HepG2 (cell line): ENCODE results near the gene SIGLEC10. TPM values are rescaled to one million over a fixed set of nuclear protein-coding genes. Genes with fewer than 3 reads are reported as not detected.

Source experiments
- CCDC6 ChIP-seq: sonication (generic); formaldehyde crosslinking; IDR thresholded peaks from 2 replicates; pipeline ENCODE4 v1.8.1; 2022; ENCODE audit warnings: mild to moderate bottlenecking, missing genetic modification reagents, moderate library complexity
- E2F1 ChIP-seq: sonication (generic); formaldehyde crosslinking; IDR thresholded peaks from 2 replicates; pipeline ENCODE4 v1.5.0; 2020; ENCODE audit warnings: missing genetic modification reagents
- HNF1A ChIP-seq, 2 experiments: sonication (generic) in 1 of 2; formaldehyde crosslinking in 1 of 2; IDR thresholded peaks; 2 replicates each; pipeline versions ENCODE4 v1.4.0 to v1.6.1; 2016 to 2020; ENCODE audit warnings: borderline replicate concordance in 1 of 2, low read depth in 1 of 2, mild to moderate bottlenecking in 1 of 2, missing genetic modification reagents in 1 of 2
- KDM3A ChIP-seq: IDR thresholded peaks from 2 replicates; pipeline ENCODE4 v1.6.1; 2018; ENCODE audit warnings: low read depth, missing compliant biosample characterization
- KDM6A ChIP-seq: IDR thresholded peaks from 2 replicates; pipeline ENCODE4 v1.6.1; 2016; ENCODE audit warnings: low read depth
- POLR2A ChIP-seq, 2 experiments: IDR thresholded peaks; 2 replicates each; pipeline ENCODE4 v1.6.1; 2011; ENCODE audit warnings: low read depth in 2 of 2, low read length in 2 of 2, mild to moderate bottlenecking in 1 of 2, moderate library complexity in 1 of 2; ENCODE audit not compliant: insufficient read depth in 1 of 2
- SALL2 ChIP-seq: sonication (generic); formaldehyde crosslinking; IDR thresholded peaks from 2 replicates; pipeline ENCODE4 v1.8.1; 2023; ENCODE audit warnings: mild to moderate bottlenecking, missing genetic modification reagents, inconsistent platforms
- SKIL ChIP-seq: sonication (generic); formaldehyde crosslinking; IDR thresholded peaks from 2 replicates; pipeline ENCODE4 v1.8.0; 2022; ENCODE audit warnings: missing genetic modification reagents, mild to moderate bottlenecking, moderate library complexity, borderline replicate concordance
- TSC22D2 ChIP-seq: sonication (generic); formaldehyde crosslinking; IDR thresholded peaks from 2 replicates; pipeline ENCODE4 v1.5.1; 2020; ENCODE audit warnings: missing genetic modification reagents, mild to moderate bottlenecking, borderline replicate concordance
- ZEB1 ChIP-seq: IDR thresholded peaks from 2 replicates; pipeline ENCODE4 v1.6.1; 2012; ENCODE audit warnings: mild to moderate bottlenecking, low read depth, inconsistent platforms; ENCODE audit not compliant: insufficient replicate concordance
- ZNF124 ChIP-seq: sonication (generic); formaldehyde crosslinking; IDR thresholded peaks from 2 replicates; pipeline ENCODE4 v1.4.0; 2020; ENCODE audit warnings: missing genetic modification reagents
- ZSCAN22 ChIP-seq: sonication (generic); formaldehyde crosslinking; IDR thresholded peaks from 2 replicates; pipeline ENCODE4 v1.4.0; 2020; ENCODE audit warnings: mild to moderate bottlenecking, missing genetic modification reagents
- polyA plus RNA-seq, 8 experiments: library from polyadenylated mRNA; depleted of rRNA in 3 of 8; stranded (reverse) in 7 of 8; unstranded in 1 of 8; fragments of >200 nt; fragmentation: Illumina TruSeq in 4 of 8; extraction: Trizol in 4 of 8; gene quantifications; 2 replicates each; pipeline versions ENCODE4 v1.2.1 to v1.2.3, GENCODE V29; 2011 to 2016; ENCODE audit warnings: low read depth in 4 of 8, missing spikeins in 1 of 8, mixed read lengths in 1 of 8; ENCODE audit not compliant: insufficient read depth in 1 of 8
- total RNA-seq, 5 experiments: library from RNA; depleted of rRNA; stranded (reverse); fragments of >200 nt; fragmentation: Illumina TruSeq; extraction: Trizol; gene quantifications; 2 replicates each; pipeline ENCODE4 v1.2.3, GENCODE V29; 2016; ENCODE audit warnings: low read depth in 1 of 5
- TF ChIP-seq, protein P1 (sequence below), 2 experiments: fragments of 450-650 bp in 1 of 2; sonication (generic) in 1 of 2; formaldehyde crosslinking; IDR thresholded peaks; 2 replicates each; pipeline versions ENCODE4 v1.5.0 to v1.8.0; 2020 to 2022; ENCODE audit warnings: mild to moderate bottlenecking in 1 of 2, missing genetic modification reagents in 1 of 2
- TF ChIP-seq, protein P2 (sequence below): sonication (generic); formaldehyde crosslinking; IDR thresholded peaks from 2 replicates; pipeline ENCODE4 v1.5.0; 2020; ENCODE audit warnings: mild to moderate bottlenecking, missing genetic modification reagents, borderline replicate concordance

Gene SIGLEC10
- total and polyA plus RNA-seq, 2 of the 13 experiments (the other 11 are each of a cell fraction or from before 2014, with no cell fraction given): not detected

- TF ChIP-seq SKIL (CRISPR knock-in tag) (peak; percentile 51; the same call in 1 of the 2 replicates), POLR2A (IDR thresholded peaks at IDR 0.05; ENCODE audit: insufficient read depth in 1 of 2, low read depth in 2 of 2, low read length in 2 of 2) (peak; percentile 90 to 93), HNF1A (IDR thresholded peaks at IDR 0.05; ENCODE audit: low read depth) (0 out of 2 replicates have a peak, but pooled peaks have one; percentile 8), HNF1A (CRISPR knock-in tag; IDR thresholded peaks at IDR 0.05; ENCODE audit: borderline replicate concordance) (peak; percentile 58; the same call in 1 of the 2 replicates), ZEB1 (peak; percentile 50), ZSCAN22 (peak; percentile 75), KDM3A (CRISPR knock-in tag) (0 out of 2 replicates have a peak, but pooled peaks have one; percentile 19), SALL2 (CRISPR knock-in tag) (0 out of 2 replicates have a peak, but pooled peaks have one; percentile 8), KDM6A (peak; percentile 84), CCDC6 (0 out of 2 replicates have a peak, but pooled peaks have one; percentile 44), E2F1 (CRISPR knock-in tag) (no peak), ZNF124 (CRISPR knock-in tag) (peak; percentile 73), TSC22D2 (CRISPR knock-in tag) (peak; percentile 58; the same call in 1 of the 2 replicates)
- TF ChIP-seq, protein P1, sequence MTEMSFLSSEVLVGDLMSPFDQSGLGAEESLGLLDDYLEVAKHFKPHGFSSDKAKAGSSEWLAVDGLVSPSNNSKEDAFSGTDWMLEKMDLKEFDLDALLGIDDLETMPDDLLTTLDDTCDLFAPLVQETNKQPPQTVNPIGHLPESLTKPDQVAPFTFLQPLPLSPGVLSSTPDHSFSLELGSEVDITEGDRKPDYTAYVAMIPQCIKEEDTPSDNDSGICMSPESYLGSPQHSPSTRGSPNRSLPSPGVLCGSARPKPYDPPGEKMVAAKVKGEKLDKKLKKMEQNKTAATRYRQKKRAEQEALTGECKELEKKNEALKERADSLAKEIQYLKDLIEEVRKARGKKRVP (CRISPR knock-in tag; IDR thresholded peaks at IDR 0.05): 0 out of 4 replicates have a peak, but pooled peaks of 1 of the 2 experiments have one; percentile 7
- TF ChIP-seq, protein P2, sequence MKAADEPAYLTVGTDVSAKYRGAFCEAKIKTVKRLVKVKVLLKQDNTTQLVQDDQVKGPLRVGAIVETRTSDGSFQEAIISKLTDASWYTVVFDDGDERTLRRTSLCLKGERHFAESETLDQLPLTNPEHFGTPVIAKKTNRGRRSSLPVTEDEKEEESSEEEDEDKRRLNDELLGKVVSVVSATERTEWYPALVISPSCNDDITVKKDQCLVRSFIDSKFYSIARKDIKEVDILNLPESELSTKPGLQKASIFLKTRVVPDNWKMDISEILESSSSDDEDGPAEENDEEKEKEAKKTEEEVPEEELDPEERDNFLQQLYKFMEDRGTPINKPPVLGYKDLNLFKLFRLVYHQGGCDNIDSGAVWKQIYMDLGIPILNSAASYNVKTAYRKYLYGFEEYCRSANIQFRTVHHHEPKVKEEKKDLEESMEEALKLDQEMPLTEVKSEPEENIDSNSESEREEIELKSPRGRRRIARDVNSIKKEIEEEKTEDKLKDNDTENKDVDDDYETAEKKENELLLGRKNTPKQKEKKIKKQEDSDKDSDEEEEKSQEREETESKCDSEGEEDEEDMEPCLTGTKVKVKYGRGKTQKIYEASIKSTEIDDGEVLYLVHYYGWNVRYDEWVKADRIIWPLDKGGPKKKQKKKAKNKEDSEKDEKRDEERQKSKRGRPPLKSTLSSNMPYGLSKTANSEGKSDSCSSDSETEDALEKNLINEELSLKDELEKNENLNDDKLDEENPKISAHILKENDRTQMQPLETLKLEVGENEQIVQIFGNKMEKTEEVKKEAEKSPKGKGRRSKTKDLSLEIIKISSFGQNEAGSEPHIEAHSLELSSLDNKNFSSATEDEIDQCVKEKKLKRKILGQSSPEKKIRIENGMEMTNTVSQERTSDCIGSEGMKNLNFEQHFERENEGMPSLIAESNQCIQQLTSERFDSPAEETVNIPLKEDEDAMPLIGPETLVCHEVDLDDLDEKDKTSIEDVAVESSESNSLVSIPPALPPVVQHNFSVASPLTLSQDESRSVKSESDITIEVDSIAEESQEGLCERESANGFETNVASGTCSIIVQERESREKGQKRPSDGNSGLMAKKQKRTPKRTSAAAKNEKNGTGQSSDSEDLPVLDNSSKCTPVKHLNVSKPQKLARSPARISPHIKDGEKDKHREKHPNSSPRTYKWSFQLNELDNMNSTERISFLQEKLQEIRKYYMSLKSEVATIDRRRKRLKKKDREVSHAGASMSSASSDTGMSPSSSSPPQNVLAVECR (CRISPR knock-in tag): peak; percentile 29; the same call in 1 of the 2 replicates
Observed at GRCh38 chr19:51365211-51365964, 52.1 kb downstream of the SIGLEC10 start (continued).
